DOHH2 (cell line): ENCODE measurements around the gene MLST8.

Experiments used
- H3F3A ChIP-seq: fragments of 200-600 bp; sonication (generic), shearing (Covaris generic); 2 replicates; pipeline ENCODE4 v1.6.0; 2016; ENCODE audit warnings: antibody characterized with exemption, mild to moderate bottlenecking; ENCODE audit not compliant: control insufficient read depth, insufficient read depth
- H3K27ac ChIP-seq: fragments of 200-600 bp; sonication (generic); 2 replicates; pipeline ENCODE4 v1.5.1; 2014; ENCODE audit warnings: low read depth, mild to moderate bottlenecking, low read length, moderate library complexity
- H3K27me3 ChIP-seq: fragments of 200-600 bp; sonication (generic); 2 replicates; pipeline ENCODE4 v1.6.1; 2014; ENCODE audit warnings: mild to moderate bottlenecking, low read length, mixed read lengths; ENCODE audit not compliant: control insufficient read depth
- H3K36me3 ChIP-seq: fragments of 200-600 bp; sonication (generic); 2 replicates; pipeline ENCODE4 v1.6.1; 2014; ENCODE audit warnings: mild to moderate bottlenecking, low read length, moderate library complexity, mixed read lengths; ENCODE audit not compliant: control insufficient read depth
- H3K4me1 ChIP-seq: fragments of 200-600 bp; sonication (generic); 2 replicates; pipeline ENCODE4 v1.6.1; 2014; ENCODE audit warnings: mild to moderate bottlenecking, low read length, mixed read lengths; ENCODE audit not compliant: control insufficient read depth
- H3K4me2 ChIP-seq: fragments of 200-600 bp; sonication (generic); 2 replicates; pipeline ENCODE4 v1.6.0; 2014; ENCODE audit warnings: mild to moderate bottlenecking, low read length, moderate library complexity
- H3K4me3 ChIP-seq: fragments of 200-600 bp; sonication (generic); 2 replicates; pipeline ENCODE4 v1.5.1; 2014; ENCODE audit warnings: mild to moderate bottlenecking, low read length, mixed read lengths
- H3K79me2 ChIP-seq: fragments of 200-600 bp; sonication (generic); 2 replicates; pipeline ENCODE4 v1.6.1; 2014; ENCODE audit warnings: mild to moderate bottlenecking, low read length, mixed read lengths; ENCODE audit not compliant: control insufficient read depth
- H3K9me2 ChIP-seq: fragments of 200-600 bp; sonication (generic); replicated peaks from 2 replicates; pipeline ENCODE4 v1.6.1; 2014; ENCODE audit warnings: mild to moderate bottlenecking, low read length, mixed read lengths; ENCODE audit not compliant: control insufficient read depth
- H3K9me3 ChIP-seq: fragments of 200-600 bp; sonication (generic); 2 replicates; pipeline ENCODE4 v1.6.1; 2014; ENCODE audit warnings: antibody characterized with exemption, low read length, mixed read lengths; ENCODE audit not compliant: control insufficient read depth, insufficient read depth
- H4K20me1 ChIP-seq: fragments of 200-600 bp; sonication (generic); 2 replicates; pipeline ENCODE4 v1.6.0; 2014; ENCODE audit warnings: low read depth, mild to moderate bottlenecking, antibody characterized with exemption, low read length, moderate library complexity; ENCODE audit not compliant: control insufficient read depth, insufficient read depth
- EZH2phosphoT487 ChIP-seq: fragments of 200-600 bp; sonication (generic); IDR thresholded peaks from 2 replicates; pipeline ENCODE4 v1.6.1; 2017; ENCODE audit warnings: borderline replicate concordance, mild to moderate bottlenecking, antibody characterized with exemption, low read length, moderate library complexity, mixed read lengths
- TF ChIP-seq, protein P1 (sequence below): fragments of 200-600 bp; sonication (generic); IDR thresholded peaks from one replicate; pipeline ENCODE4 v1.5.1; 2014; ENCODE audit warnings: antibody characterized with exemption, mild to moderate bottlenecking, low read depth, low read length; ENCODE audit not compliant: poor library complexity, severe bottlenecking

The MLST8 gene

DNA sequence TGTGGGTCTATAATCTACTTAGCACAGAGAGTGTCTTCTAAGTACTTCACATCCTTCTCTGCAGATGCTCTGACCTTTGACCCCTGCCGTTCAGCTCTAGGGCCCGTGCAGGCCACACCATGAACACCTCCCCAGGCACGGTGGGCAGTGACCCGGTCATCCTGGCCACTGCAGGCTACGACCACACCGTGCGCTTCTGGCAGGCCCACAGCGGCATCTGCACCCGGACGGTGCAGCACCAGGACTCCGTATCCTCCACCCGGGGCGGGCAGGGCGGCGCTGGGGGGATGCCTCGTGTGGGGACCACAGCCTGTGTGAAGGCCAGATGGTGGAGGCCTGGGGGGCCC lies 686 bp downstream of the MLST8 start:
- H3K27ac ChIP-seq, result peak overlapping the region; percentile 56
- no peaks in the 10 kb centered on the region for H4K20me1 ChIP-seq
- H3K9me2 ChIP-seq, result no peaks in the 10 kb centered on the region
- no peaks in the 10 kb centered on the region for H3F3A ChIP-seq
- H3K4me1 ChIP-seq, result peaks cover 19% of the 10 kb centered on the region
- H3K4me2 ChIP-seq, result peak overlapping the region; percentile 99
- H3K27me3 ChIP-seq, result no peaks in the 10 kb centered on the region; the same call in 1 of the 2 replicates
- TF ChIP-seq, protein P1, sequence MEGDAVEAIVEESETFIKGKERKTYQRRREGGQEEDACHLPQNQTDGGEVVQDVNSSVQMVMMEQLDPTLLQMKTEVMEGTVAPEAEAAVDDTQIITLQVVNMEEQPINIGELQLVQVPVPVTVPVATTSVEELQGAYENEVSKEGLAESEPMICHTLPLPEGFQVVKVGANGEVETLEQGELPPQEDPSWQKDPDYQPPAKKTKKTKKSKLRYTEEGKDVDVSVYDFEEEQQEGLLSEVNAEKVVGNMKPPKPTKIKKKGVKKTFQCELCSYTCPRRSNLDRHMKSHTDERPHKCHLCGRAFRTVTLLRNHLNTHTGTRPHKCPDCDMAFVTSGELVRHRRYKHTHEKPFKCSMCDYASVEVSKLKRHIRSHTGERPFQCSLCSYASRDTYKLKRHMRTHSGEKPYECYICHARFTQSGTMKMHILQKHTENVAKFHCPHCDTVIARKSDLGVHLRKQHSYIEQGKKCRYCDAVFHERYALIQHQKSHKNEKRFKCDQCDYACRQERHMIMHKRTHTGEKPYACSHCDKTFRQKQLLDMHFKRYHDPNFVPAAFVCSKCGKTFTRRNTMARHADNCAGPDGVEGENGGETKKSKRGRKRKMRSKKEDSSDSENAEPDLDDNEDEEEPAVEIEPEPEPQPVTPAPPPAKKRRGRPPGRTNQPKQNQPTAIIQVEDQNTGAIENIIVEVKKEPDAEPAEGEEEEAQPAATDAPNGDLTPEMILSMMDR, result no peak
- no peak for TF ChIP-seq EZH2phosphoT487
- H3K4me3 ChIP-seq, result peak overlapping the region; percentile 96
- no peaks in the 10 kb centered on the region for H3K9me3 ChIP-seq
- peaks cover 43% of the 10 kb centered on the region for H3K36me3 ChIP-seq
- peaks cover 24% of the 10 kb centered on the region for H3K79me2 ChIP-seq

DNA sequence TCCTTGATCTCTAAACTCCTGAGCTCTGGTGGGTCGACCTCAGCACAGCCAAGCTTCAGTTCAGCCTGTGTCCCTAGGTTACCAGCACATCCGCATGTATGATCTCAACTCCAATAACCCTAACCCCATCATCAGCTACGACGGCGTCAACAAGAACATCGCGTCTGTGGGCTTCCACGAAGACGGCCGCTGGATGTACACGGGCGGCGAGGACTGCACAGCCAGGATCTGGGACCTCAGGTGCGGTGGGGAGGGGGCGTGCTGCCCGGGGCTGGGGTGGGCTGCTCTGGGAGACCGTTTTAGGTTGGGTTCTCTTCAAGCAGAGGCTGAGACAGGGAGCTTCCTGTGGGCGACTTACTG lies 1.1 kb downstream of the MLST8 start:
- Histone ChIP-seq H3K4me1 (peaks cover 19% of the 10 kb centered on the region), H3K4me2 (peak overlapping the region; percentile 99), H4K20me1 (no peaks in the 10 kb centered on the region), H3K79me2 (peaks cover 24% of the 10 kb centered on the region), H3K4me3 (peak overlapping the region; percentile 96), H3F3A (no peaks in the 10 kb centered on the region), H3K27ac (no peak overlapping the region; the same call in 1 of the 2 replicates), H3K9me2 (no peaks in the 10 kb centered on the region), H3K36me3 (peaks cover 43% of the 10 kb centered on the region), H3K27me3 (no peaks in the 10 kb centered on the region; the same call in 1 of the 2 replicates), H3K9me3 (no peaks in the 10 kb centered on the region)
- TF ChIP-seq, protein P1, result no peak
- TF ChIP-seq EZH2phosphoT487, result no peak

DNA sequence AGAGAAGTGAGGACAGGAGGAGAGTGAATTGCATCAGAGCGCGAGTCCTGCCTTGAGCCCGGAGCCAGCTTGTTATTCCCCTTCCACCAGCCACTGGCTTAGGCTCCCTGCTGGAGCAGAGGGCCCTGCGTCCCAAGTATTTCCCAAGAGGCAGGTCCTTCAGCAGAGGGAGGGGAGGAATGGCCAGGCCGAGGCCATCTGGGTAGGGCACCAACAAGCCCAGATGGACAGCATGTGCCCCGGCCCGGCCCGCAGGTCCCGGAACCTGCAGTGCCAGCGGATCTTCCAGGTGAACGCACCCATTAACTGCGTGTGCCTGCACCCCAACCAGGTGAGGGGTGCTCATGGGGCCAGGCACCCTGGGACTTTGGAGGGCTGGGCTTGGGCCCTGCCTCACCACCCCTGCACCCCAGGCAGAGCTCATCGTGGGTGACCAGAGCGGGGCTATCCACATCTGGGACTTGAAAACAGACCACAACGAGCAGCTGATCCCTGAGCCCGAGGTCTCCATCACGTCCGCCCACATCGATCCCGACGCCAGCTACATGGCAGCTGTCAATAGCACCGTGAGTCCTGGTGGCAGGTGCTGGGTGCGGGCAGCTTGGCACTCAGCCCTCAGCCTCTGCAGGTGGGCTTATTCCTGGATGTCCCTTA lies 1.7 kb downstream of the MLST8 start:
- H3K79me2 ChIP-seq, result peaks cover 28% of the 10 kb centered on the region
- no peak overlapping the region for H3K27ac ChIP-seq
- no peaks in the 10 kb centered on the region; the same call in 1 of the 2 replicates for H3K27me3 ChIP-seq
- H3F3A ChIP-seq, result no peaks in the 10 kb centered on the region
- H4K20me1 ChIP-seq, result no peaks in the 10 kb centered on the region
- peaks cover 48% of the 10 kb centered on the region for H3K36me3 ChIP-seq
- peaks cover 20% of the 10 kb centered on the region for H3K4me1 ChIP-seq
- peak overlapping the region; percentile 99 for H3K4me2 ChIP-seq
- H3K4me3 ChIP-seq, result peak overlapping the region; percentile 96
- H3K9me2 ChIP-seq, result no peaks in the 10 kb centered on the region
- no peak for TF ChIP-seq EZH2phosphoT487
- H3K9me3 ChIP-seq, result no peaks in the 10 kb centered on the region

DNA sequence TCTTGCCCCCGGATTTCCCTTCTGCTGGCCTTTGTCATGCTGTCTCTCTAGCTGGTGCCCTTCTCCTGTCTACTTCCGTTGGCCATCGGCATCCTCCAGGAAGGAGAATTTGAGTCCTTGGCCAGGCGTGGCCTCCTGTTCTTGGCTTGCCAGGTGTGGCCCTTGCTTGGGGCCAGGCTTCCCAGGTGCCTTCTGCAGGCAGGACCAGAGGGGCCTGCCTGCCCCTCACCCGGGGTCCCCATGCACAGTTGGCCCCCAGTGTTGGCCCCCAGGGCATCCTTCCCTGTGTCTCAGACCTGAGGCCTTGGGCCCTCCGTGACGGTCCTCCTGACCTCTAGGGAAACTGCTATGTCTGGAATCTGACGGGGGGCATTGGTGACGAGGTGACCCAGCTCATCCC lies 2.6 kb downstream of the MLST8 start:
- Histone ChIP-seq H3K4me2 (no peak overlapping the region; the same call in 1 of the 2 replicates), H3K4me3 (no peak overlapping the region), H3K27ac (no peak overlapping the region), H3F3A (peaks cover 4% of the 10 kb centered on the region; the same call in 1 of the 2 replicates), H3K27me3 (no peaks in the 10 kb centered on the region), H3K9me2 (no peaks in the 10 kb centered on the region), H3K4me1 (peaks cover 29% of the 10 kb centered on the region), H4K20me1 (peaks cover 3% of the 10 kb centered on the region), H3K36me3 (peaks cover 57% of the 10 kb centered on the region), H3K9me3 (no peaks in the 10 kb centered on the region), H3K79me2 (peaks cover 37% of the 10 kb centered on the region)
- TF ChIP-seq EZH2phosphoT487, result no peak
- TF ChIP-seq, protein P1, result no peak
